ENCODE results near the gene ATM.
"Not testable (repeated sequence)": the region's sequence is repeated elsewhere in the genome, so short reads cannot be mapped to it uniquely, and the experiment has no call there.

Gene ATM

GRCh38 chr11:108392353-108392752 lies 169.5 kb downstream of the ATM start:
- Histone ChIP-seq H3K27me3 (ENCODE audit: insufficient read depth, poor library complexity, severe bottlenecking) (no peaks in the 10 kb centered on the region), H3K4me3 (replicated peaks; ENCODE audit: insufficient read depth, low read length) (no peak overlapping the region), H3K27ac (replicated peaks) (no peak overlapping the region)
- TF ChIP-seq REST (IDR thresholded peaks at IDR 0.05; ENCODE audit: insufficient replicate concordance, low read depth), result no peak
- TF ChIP-seq SPI1 (IDR thresholded peaks at IDR 0.05; ENCODE audit: borderline replicate concordance, low read depth), result no peak
- no peak for TF ChIP-seq CTCF (IDR thresholded peaks at IDR 0.05; ENCODE audit: insufficient read depth, low read length)
- TF ChIP-seq POLR2AphosphoS5 (IDR thresholded peaks at IDR 0.05; ENCODE audit: low read depth), result no peak
- no peak for TF ChIP-seq GABPA (IDR thresholded peaks at IDR 0.05; ENCODE audit: low read depth)
- no peak for DNase-seq (ENCODE audit: low read depth in 1 of 2, low spot score in 1 of 2)

GRCh38 chr11:108393046-108393445 lies 170.2 kb downstream of the ATM start:
- no peak for DNase-seq (ENCODE audit: low read depth in 1 of 2, low spot score in 1 of 2)
- no peak overlapping the region for H3K4me3 ChIP-seq (replicated peaks; ENCODE audit: insufficient read depth, low read length)
- H3K27ac ChIP-seq (replicated peaks), result no peak overlapping the region
- TF ChIP-seq POLR2AphosphoS5 (IDR thresholded peaks at IDR 0.05; ENCODE audit: low read depth) (no peak), REST (IDR thresholded peaks at IDR 0.05; ENCODE audit: insufficient replicate concordance, low read depth) (no peak), SPI1 (IDR thresholded peaks at IDR 0.05; ENCODE audit: borderline replicate concordance, low read depth) (no peak), GABPA (IDR thresholded peaks at IDR 0.05; ENCODE audit: low read depth) (no peak), CTCF (IDR thresholded peaks at IDR 0.05; ENCODE audit: insufficient read depth, low read length) (no peak)
- H3K27me3 ChIP-seq (ENCODE audit: insufficient read depth, poor library complexity, severe bottlenecking), result no peaks in the 10 kb centered on the region

- H3K4me3 ChIP-seq (replicated peaks; ENCODE audit: insufficient read depth, low read length), result no peak overlapping the region
- TF ChIP-seq REST (IDR thresholded peaks at IDR 0.05; ENCODE audit: insufficient replicate concordance, low read depth) (no peak), SPI1 (IDR thresholded peaks at IDR 0.05; ENCODE audit: borderline replicate concordance, low read depth) (no peak), GABPA (IDR thresholded peaks at IDR 0.05; ENCODE audit: low read depth) (no peak), CTCF (IDR thresholded peaks at IDR 0.05; ENCODE audit: insufficient read depth, low read length) (no peak)
- no peak overlapping the region for H3K27ac ChIP-seq (replicated peaks)
- DNase-seq (ENCODE audit: low read depth in 1 of 2, low spot score in 1 of 2), result no peak
- H3K27me3 ChIP-seq (ENCODE audit: insufficient read depth, poor library complexity, severe bottlenecking), result no peaks in the 10 kb centered on the region
Measured at GRCh38 chr11:108394744-108395284, 171.9 kb downstream of the ATM start.

GRCh38 chr11:108396672-108397071 lies 173.8 kb downstream of the ATM start:
- not testable (repeated sequence) for DNase-seq (ENCODE audit: low read depth in 1 of 2, low spot score in 1 of 2); H3K4me3 ChIP-seq (replicated peaks; ENCODE audit: insufficient read depth, low read length); H3K27me3 ChIP-seq (ENCODE audit: insufficient read depth, poor library complexity, severe bottlenecking); H3K27ac ChIP-seq (replicated peaks)
